ENCODE data around the gene SDR42E2.

DNA sequence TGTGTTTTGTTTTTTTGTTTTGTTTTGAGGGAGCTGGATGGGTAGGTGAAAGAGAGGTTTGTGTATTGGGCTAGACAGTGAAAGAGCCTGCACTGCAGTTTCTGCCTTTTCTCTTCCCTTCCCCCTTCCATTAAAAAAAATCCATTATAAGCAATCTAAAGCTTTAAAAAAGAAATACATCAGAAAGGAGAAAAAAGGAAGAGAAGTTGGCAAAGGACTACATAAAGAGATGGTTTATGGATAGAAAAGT is 33.1 kb downstream of the SDR42E2 start:
- TF ChIP-seq CTCF (IDR thresholded peaks at IDR 0.05), result no peak
- TF ChIP-seq POLR2A (IDR thresholded peaks at IDR 0.05), result no peak
